ENCODE results near the gene SEMA4G. TPM values are rescaled to one million over a fixed set of nuclear protein-coding genes. Genes with fewer than 3 reads are reported as not detected.
A peak's percentile ranks its signal among the peaks of the same experiment; 100 is the strongest.

Gene SEMA4G
- total RNA-seq, 1 donor from 2014 or later, result 2.1 TPM

GRCh38 chr10:100985336-100985735 is 16.0 kb downstream of the SEMA4G start:
- Histone ChIP-seq H3K36me3 (peaks cover 29 to 35% of the 10 kb centered on the region in 2 donors), H3K4me1 (peaks cover 9 to 16% of the 10 kb centered on the region in 2 donors), H3K9me3 (no peaks in the 10 kb centered on the region), H3K27me3 (no peaks in the 10 kb centered on the region), H3K27ac (no peak overlapping the region), H3K4me3 (no peak overlapping the region)
- intact Hi-C loops (cut with DNase I), result no loop called here
- TF ChIP-seq CTCF (IDR thresholded peaks at IDR 0.05), result no peak
- DNase-seq (ENCODE audit: low spot score in 2 of 2), result no peak

GRCh38 chr10:100986623-100986951 is 17.3 kb downstream of the SEMA4G start:
- no peak for TF ChIP-seq CTCF (IDR thresholded peaks at IDR 0.05)
- intact Hi-C loops (cut with DNase I), result no loop called here
- DNase-seq (ENCODE audit: low spot score in 2 of 2), result no peak
- H3K4me3 ChIP-seq, result peak overlapping the region; percentile 84 to 90
- H3K36me3 ChIP-seq, result peaks cover 23 to 35% of the 10 kb centered on the region in 2 donors
- peaks cover 9 to 16% of the 10 kb centered on the region in 2 donors for H3K4me1 ChIP-seq
- H3K27ac ChIP-seq, result peak overlapping the region; percentile 64
- no peaks in the 10 kb centered on the region for H3K9me3 ChIP-seq
- no peaks in the 10 kb centered on the region for H3K27me3 ChIP-seq

GRCh38 chr10:100986952-100987684 is 17.8 kb downstream of the SEMA4G start, which contains the start of the genes MRPL43 and TWNK:
MRPL43 (minus strand) TSS chr10:100987497; CDS start chr10:100987443, 54 bp downstream.
TWNK (plus strand) TSS chr10:100987543; CDS start chr10:100988211, 668 bp downstream.
- Histone ChIP-seq H3K9me3 (no peaks in the 10 kb centered on the region), H3K27me3 (no peaks in the 10 kb centered on the region), H3K4me3 (peak within 1 kb of the TSS; percentile 84 to 90), H3K36me3 (peaks cover 19 to 35% of the 10 kb centered on the region in 2 donors), H3K4me1 (peaks cover 9 to 16% of the 10 kb centered on the region in 2 donors), H3K27ac (peak within 1 kb of the TSS; percentile 64)
- TF ChIP-seq CTCF (IDR thresholded peaks at IDR 0.05), result no peak
- peak in 1 of 2 donors; percentile 88 for DNase-seq (ENCODE audit: low spot score in 2 of 2)
- intact Hi-C loops (cut with DNase I), result no loop called here

GRCh38 chr10:100987685-100988049 is 18.4 kb downstream of the SEMA4G start:
- no peak for DNase-seq (ENCODE audit: low spot score in 2 of 2)
- intact Hi-C loops (cut with DNase I), result no loop called here
- Histone ChIP-seq H3K36me3 (peaks cover 18 to 30% of the 10 kb centered on the region in 2 donors), H3K9me3 (no peaks in the 10 kb centered on the region), H3K27me3 (no peaks in the 10 kb centered on the region), H3K27ac (peak overlapping the region; percentile 64), H3K4me3 (peak overlapping the region; percentile 84 to 90), H3K4me1 (peaks cover 9 to 16% of the 10 kb centered on the region in 2 donors)
- TF ChIP-seq CTCF (IDR thresholded peaks at IDR 0.05), result no peak

GRCh38 chr10:100988166-100988565 is 18.9 kb downstream of the SEMA4G start:
- peaks cover 9 to 16% of the 10 kb centered on the region in 2 donors for H3K4me1 ChIP-seq
- H3K36me3 ChIP-seq, result peaks cover 17 to 25% of the 10 kb centered on the region in 2 donors
- no peaks in the 10 kb centered on the region for H3K9me3 ChIP-seq
- no peak overlapping the region for H3K27ac ChIP-seq
- H3K27me3 ChIP-seq, result no peaks in the 10 kb centered on the region
- no peak for DNase-seq (ENCODE audit: low spot score in 2 of 2)
- intact Hi-C loops (cut with DNase I), result no loop called here
- no peak for TF ChIP-seq CTCF (IDR thresholded peaks at IDR 0.05)
- H3K4me3 ChIP-seq, result peak overlapping the region; percentile 84 to 90

All from ascending aorta (tissue), 2 donors.